NB4 (cell line): Measurements from ENCODE around the gene CCL21.
"Not testable (repeated sequence)": the region's sequence is repeated elsewhere in the genome, so short reads cannot be mapped to it uniquely, and the experiment has no call there.

Experiments used
- MYC ChIP-seq: IDR thresholded peaks from 2 replicates; pipeline ENCODE4 v1.6.1; 2011; ENCODE audit warnings: low read depth, low read length
- POLR2A ChIP-seq: IDR thresholded peaks from 2 replicates; pipeline ENCODE4 v1.6.1; 2011; ENCODE audit warnings: mild to moderate bottlenecking; ENCODE audit not compliant: insufficient read length; ENCODE audit errors: extremely low read depth
- TF ChIP-seq, protein P1 (sequence below): IDR thresholded peaks from one replicate; pipeline ENCODE4 v1.5.1; 2012; ENCODE audit warnings: low read depth, low read length
- TF ChIP-seq, protein P2 (sequence below): IDR thresholded peaks from 2 replicates; pipeline ENCODE4 v1.6.1; 2011; ENCODE audit warnings: low read depth, low read length

GRCh38 chr9:34750320-34750719 lies 40.4 kb upstream of the CCL21 start:
- TF ChIP-seq, protein P1, sequence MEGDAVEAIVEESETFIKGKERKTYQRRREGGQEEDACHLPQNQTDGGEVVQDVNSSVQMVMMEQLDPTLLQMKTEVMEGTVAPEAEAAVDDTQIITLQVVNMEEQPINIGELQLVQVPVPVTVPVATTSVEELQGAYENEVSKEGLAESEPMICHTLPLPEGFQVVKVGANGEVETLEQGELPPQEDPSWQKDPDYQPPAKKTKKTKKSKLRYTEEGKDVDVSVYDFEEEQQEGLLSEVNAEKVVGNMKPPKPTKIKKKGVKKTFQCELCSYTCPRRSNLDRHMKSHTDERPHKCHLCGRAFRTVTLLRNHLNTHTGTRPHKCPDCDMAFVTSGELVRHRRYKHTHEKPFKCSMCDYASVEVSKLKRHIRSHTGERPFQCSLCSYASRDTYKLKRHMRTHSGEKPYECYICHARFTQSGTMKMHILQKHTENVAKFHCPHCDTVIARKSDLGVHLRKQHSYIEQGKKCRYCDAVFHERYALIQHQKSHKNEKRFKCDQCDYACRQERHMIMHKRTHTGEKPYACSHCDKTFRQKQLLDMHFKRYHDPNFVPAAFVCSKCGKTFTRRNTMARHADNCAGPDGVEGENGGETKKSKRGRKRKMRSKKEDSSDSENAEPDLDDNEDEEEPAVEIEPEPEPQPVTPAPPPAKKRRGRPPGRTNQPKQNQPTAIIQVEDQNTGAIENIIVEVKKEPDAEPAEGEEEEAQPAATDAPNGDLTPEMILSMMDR = not testable (repeated sequence)
- not testable (repeated sequence) for TF ChIP-seq POLR2A, MYC
- TF ChIP-seq, protein P2, sequence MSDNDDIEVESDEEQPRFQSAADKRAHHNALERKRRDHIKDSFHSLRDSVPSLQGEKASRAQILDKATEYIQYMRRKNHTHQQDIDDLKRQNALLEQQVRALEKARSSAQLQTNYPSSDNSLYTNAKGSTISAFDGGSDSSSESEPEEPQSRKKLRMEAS = not testable (repeated sequence)
